Smooth muscle cell of the brain vasculature (primary cell): ENCODE measurements around the gene KRT8.

ENCODE experiments used
- DNase-seq: peaks from one replicate; pipeline ENCODE4 v3.0.0-alpha.2; 2012; ENCODE audit warnings: low read depth, low spot score

Gene KRT8

GRCh38 chr12:52848661-52849255, 56.1 kb downstream of the KRT8 start, which contains the start of gene KRT78:
Gene KRT78 (minus strand): TSS chr12:52848994. CDS start chr12:52848930, 64 bp downstream.
- no peak for DNase-seq

- no peak for DNase-seq
Observed at GRCh38 chr12:52847335-52848102, 57.4 kb downstream of the KRT8 start.
